HepG2 (cell line): Measurements from ENCODE around the gene GUSB. TPM values are rescaled to one million over a fixed set of nuclear protein-coding genes. Genes with fewer than 3 reads are reported as not detected.
"Not testable (repeated sequence)": the region's sequence is repeated elsewhere in the genome, so short reads cannot be mapped to it uniquely, and the experiment has no call there.

ENCODE experiments used
- ATAC-seq: fragments of 200-7000 bp; cut with Tn5 transposase; 3 replicates; pipeline ENCODE4 v1.9.1; 2020; ENCODE audit warnings: mild to moderate bottlenecking, moderate library complexity
- BruUV-seq: library from RNA; stranded (reverse); fragments of 400-500 nt; replicated peaks from 2 replicates; lab custom pipeline; 2021; lab: Mats Ljungman, UMichigan
- CTCF ChIA-PET: fragments of 300-600 bp; formaldehyde crosslinking; extraction: SDS; loops from one replicate; lab custom pipeline; 2021; ENCODE audit warnings: low total read pairs, inconsistent platforms, low intra/inter-chr PET ratio; lab: Yijun Ruan, JAX
- POLR2A ChIA-PET: fragments of 350-600 bp; sonication (Branson Sonifier 250); formaldehyde crosslinking; loops from one replicate; lab custom pipeline; 2020; ENCODE audit warnings: antibody characterized with exemption, inconsistent platforms; lab: Yijun Ruan, JAX
- DNase-seq: peaks from one replicate; pipeline ENCODE4 v3.0.0-alpha.2; 2015; ENCODE audit warnings: low spot score
- FAIRE-seq: peaks from 3 replicates; lab custom pipeline; 2011; peaks lifted over from hg19 to GRCh38; lab: Jason Lieb, UNC
- H2AFZ ChIP-seq: one replicate; pipeline ENCODE4 v1.6.1; 2011; ENCODE audit warnings: low read length, inconsistent platforms
- H3K27ac ChIP-seq: fragments of 300-600 bp; 3 replicates; pipeline ENCODE4 v1.8.0; 2011; ENCODE audit warnings: mixed run types, mild to moderate bottlenecking, mixed read lengths, low read length, inconsistent platforms; ENCODE audit not compliant: insufficient read depth; ENCODE audit errors: extremely low read length
- H3K27me3 ChIP-seq, 2 experiments: fragments of 200-600 bp in 1 of 2; 2 replicates in 1 of 2; 3 replicates in 1 of 2; pipeline versions ENCODE4 v1.6.0 to v1.8.0; 2011; ENCODE audit warnings: low read length in 2 of 2, mild to moderate bottlenecking in 2 of 2, moderate library complexity in 2 of 2, inconsistent platforms in 1 of 2; ENCODE audit not compliant: insufficient read depth in 2 of 2, control insufficient read depth in 1 of 2
- H3K36me3 ChIP-seq, 2 experiments: fragments of 200-600 bp in 1 of 2; replicated peaks in 1 of 2; 2 replicates in 1 of 2; 3 replicates in 1 of 2; pipeline versions ENCODE4 v1.5.1 to v1.8.0; 2011; ENCODE audit warnings: low read length in 2 of 2, inconsistent platforms in 1 of 2; ENCODE audit not compliant: insufficient read depth in 2 of 2, control insufficient read depth in 1 of 2
- H3K4me1 ChIP-seq: 2 replicates; pipeline ENCODE4 v1.5.1; 2012; ENCODE audit warnings: low read length, inconsistent platforms; ENCODE audit not compliant: insufficient read depth
- H3K4me2 ChIP-seq: 2 replicates; pipeline ENCODE4 v1.6.0; 2011; ENCODE audit warnings: low read depth, low read length, inconsistent platforms
- H3K4me3 ChIP-seq, 3 experiments: fragments of 200-600 bp in 1 of 3; sonication (generic), shearing (Covaris generic) in 1 of 3; replicated peaks in 1 of 3; 2 replicates each; pipeline ENCODE4 v1.5.1; 2011 to 2016; ENCODE audit warnings: low read length in 3 of 3, inconsistent platforms in 2 of 3, low read depth in 2 of 3, mild to moderate bottlenecking in 2 of 3, control low read depth in 1 of 3, mixed read lengths in 1 of 3; ENCODE audit not compliant: insufficient read depth in 1 of 3
- H3K79me2 ChIP-seq: one replicate; pipeline ENCODE4 v1.6.1; 2011; ENCODE audit warnings: low read length, inconsistent platforms; ENCODE audit not compliant: insufficient read depth
- H3K9ac ChIP-seq: 2 replicates; pipeline ENCODE4 v1.6.0; 2011; ENCODE audit warnings: mild to moderate bottlenecking, low read depth, low read length, inconsistent platforms; ENCODE audit not compliant: insufficient read depth
- H3K9me3 ChIP-seq: 2 replicates; pipeline ENCODE4 v1.5.1; 2012; ENCODE audit warnings: mild to moderate bottlenecking, low read length
- H4K20me1 ChIP-seq: 2 replicates; pipeline ENCODE4 v1.6.0; 2011; ENCODE audit warnings: inconsistent platforms, mild to moderate bottlenecking, low read length, moderate library complexity; ENCODE audit not compliant: insufficient read depth
- ARNT ChIP-seq: fragments of 450-650 bp; IDR thresholded peaks from 2 replicates; pipeline ENCODE4 v1.6.1; 2017
- CTCF ChIP-seq: sonication (generic); formaldehyde crosslinking; IDR thresholded peaks from 2 replicates; pipeline ENCODE4 v1.5.0; 2020; ENCODE audit warnings: mild to moderate bottlenecking, missing genetic modification reagents, moderate library complexity
- FOXA3 ChIP-seq: IDR thresholded peaks from 2 replicates; pipeline ENCODE4 v1.6.1; 2016; ENCODE audit warnings: missing genetic modification reagents, missing compliant biosample characterization
- KDM3A ChIP-seq: IDR thresholded peaks from 2 replicates; pipeline ENCODE4 v1.6.1; 2018; ENCODE audit warnings: low read depth, missing compliant biosample characterization
- MYPOP ChIP-seq: sonication (generic); formaldehyde crosslinking; IDR thresholded peaks from 2 replicates; pipeline ENCODE4 v1.8.1; 2023; ENCODE audit warnings: mild to moderate bottlenecking, moderate library complexity, missing genetic modification reagents
- NFYB ChIP-seq: sonication (generic); formaldehyde crosslinking; IDR thresholded peaks from 2 replicates; pipeline ENCODE4 v1.4.0; 2020; ENCODE audit warnings: missing genetic modification reagents
- SALL1 ChIP-seq: sonication (generic); formaldehyde crosslinking; IDR thresholded peaks from 2 replicates; pipeline ENCODE4 v1.8.0; 2022; ENCODE audit warnings: mild to moderate bottlenecking, missing genetic modification reagents
- SETDB1 ChIP-seq: sonication (generic); formaldehyde crosslinking; IDR thresholded peaks from 2 replicates; pipeline ENCODE4 v1.5.1; 2020; ENCODE audit warnings: missing genetic modification reagents, mild to moderate bottlenecking, borderline replicate concordance
- ZNF121 ChIP-seq: sonication (generic); formaldehyde crosslinking; IDR thresholded peaks from 2 replicates; pipeline ENCODE4 v1.5.0; 2020; ENCODE audit warnings: mild to moderate bottlenecking, missing genetic modification reagents
- ZNF136 ChIP-seq: sonication (generic); formaldehyde crosslinking; IDR thresholded peaks from 2 replicates; pipeline ENCODE4 v1.8.1; 2022; ENCODE audit warnings: low read depth, mild to moderate bottlenecking, moderate library complexity, missing genetic modification reagents
- ZNF232 ChIP-seq: sonication (generic); formaldehyde crosslinking; IDR thresholded peaks from 2 replicates; pipeline ENCODE4 v1.4.0; 2020; ENCODE audit warnings: missing genetic modification reagents, borderline replicate concordance
- ZNF7 ChIP-seq: IDR thresholded peaks from 2 replicates; pipeline ENCODE4 v1.6.1; 2016; ENCODE audit warnings: missing biosample characterization, missing genetic modification reagents
- ZNF768 ChIP-seq: sonication (generic); formaldehyde crosslinking; IDR thresholded peaks from 2 replicates; pipeline ENCODE4 v1.4.0; 2020; ENCODE audit warnings: missing genetic modification reagents
- WGBS: methylation state at CpG from one replicate; pipeline ENCODE4 v1.1.6; 2017; ENCODE audit warnings: low lambda C conversion rate; 5-methylcytosine and 5-hydroxymethylcytosine counted together
- in situ Hi-C: cut with HindIII; loops from 2 replicates; pipeline ENCODE4 v1.10.0; 2017; ENCODE audit warnings: low pct_unique_long_range_greater_than_20kb; ENCODE audit not compliant: extremely low pct_ligation_motif_present
- intact Hi-C: fragments of 100-400 bp; cut with micrococcal nuclease; formaldehyde crosslinking; loops from one replicate; pipeline ENCODE4 v1.10.0; 2022; ENCODE audit not compliant: unreplicated experiment
- polyA plus RNA-seq, 8 experiments: library from polyadenylated mRNA; depleted of rRNA in 3 of 8; stranded (reverse) in 7 of 8; unstranded in 1 of 8; fragments of >200 nt; fragmentation: Illumina TruSeq in 4 of 8; extraction: Trizol in 4 of 8; gene quantifications; 2 replicates each; pipeline versions ENCODE4 v1.2.1 to v1.2.3, GENCODE V29; 2011 to 2016; ENCODE audit warnings: low read depth in 4 of 8, missing spikeins in 1 of 8, mixed read lengths in 1 of 8; ENCODE audit not compliant: insufficient read depth in 1 of 8
- total RNA-seq, 5 experiments: library from RNA; depleted of rRNA; stranded (reverse); fragments of >200 nt; fragmentation: Illumina TruSeq; extraction: Trizol; gene quantifications; 2 replicates each; pipeline ENCODE4 v1.2.3, GENCODE V29; 2016; ENCODE audit warnings: low read depth in 1 of 5

Gene GUSB
- total and polyA plus RNA-seq, 2 of the 13 experiments (the other 11 are each of a cell fraction or from before 2014, with no cell fraction given) = 18.8 to 60.0 TPM

DNA sequence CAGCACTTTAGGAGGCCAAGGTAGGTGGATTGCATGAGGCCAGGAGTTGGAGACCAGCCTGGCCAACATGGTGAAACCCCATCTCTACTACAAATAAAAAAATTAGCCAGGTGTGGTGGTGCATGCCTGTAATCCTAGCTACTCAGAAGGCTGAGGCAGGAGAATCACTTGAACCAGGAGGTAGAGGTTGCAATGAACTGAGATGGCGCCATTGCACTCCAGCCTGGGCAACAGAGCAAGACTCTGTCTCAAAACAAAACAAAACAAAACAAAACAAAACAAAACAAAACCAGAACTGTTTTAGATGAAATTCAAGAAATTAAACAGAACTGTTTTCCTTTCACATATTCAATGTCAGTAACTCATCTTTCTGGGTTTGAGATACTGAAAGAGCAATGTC is 6.5 kb upstream of the GUSB start:
- H3K27ac ChIP-seq, intact Hi-C loops, H2AFZ ChIP-seq, H4K20me1 ChIP-seq, FAIRE-seq, DNase-seq, BruUV-seq, H3K4me3 ChIP-seq, H3K9me3 ChIP-seq, in situ Hi-C loops, H3K9ac ChIP-seq, CTCF ChIA-PET, H3K36me3 ChIP-seq, H3K27me3 ChIP-seq, H3K79me2 ChIP-seq, POLR2A ChIA-PET: not testable (repeated sequence)
- Histone ChIP-seq H3K4me2 (peak overlapping the region; percentile 58), H3K4me1 (peaks cover 36% of the 10 kb centered on the region)
- WGBS = 29% methylated on average over 1 of the region's 1 CpG
- ATAC-seq = peak; percentile 21; the same call in 1 of the 3 replicates
- TF ChIP-seq ZNF121 (CRISPR knock-in tag) = peak; percentile 96
- TF ChIP-seq CTCF (CRISPR knock-in tag) = 0 out of 2 replicates have a peak, but pooled peaks have one; percentile 21

DNA sequence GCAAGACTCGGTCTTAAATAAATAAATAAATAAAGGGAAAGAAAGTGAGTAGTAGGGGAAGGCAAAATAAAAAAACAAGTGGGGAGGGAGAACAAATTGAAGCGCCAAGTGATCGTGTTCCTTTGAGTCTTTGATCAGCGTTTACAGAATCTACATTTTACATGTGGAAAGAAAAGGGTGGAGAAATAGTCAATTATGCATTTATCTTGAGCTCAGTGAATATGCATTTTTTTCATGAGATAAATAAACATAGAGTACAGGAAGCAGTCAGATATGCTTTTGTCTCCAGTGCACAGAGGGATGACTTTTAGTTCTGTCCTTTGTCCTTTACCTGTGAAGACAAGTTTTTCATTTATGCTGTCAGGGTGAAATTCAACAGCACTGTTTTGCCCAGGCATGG is 6.1 kb upstream of the GUSB start:
- Histone ChIP-seq H3K4me1 (peaks cover 37% of the 10 kb centered on the region), H4K20me1 (no peaks in the 10 kb centered on the region), H3K4me3 (no peak overlapping the region; a peak in 1 of 6 replicates), H3K4me2 (peak overlapping the region; percentile 58), H3K9me3 (no peaks in the 10 kb centered on the region), H3K9ac (no peak overlapping the region), H3K27me3 (no peaks in the 10 kb centered on the region; a peak in 1 of 5 replicates), H3K79me2 (no peaks in the 10 kb centered on the region), H3K27ac (no peak overlapping the region), H3K36me3 (no peaks in the 10 kb centered on the region), H2AFZ (no peak overlapping the region)
- no TSS peak for BruUV-seq
- no peak for ATAC-seq
- 12% methylated on average over 4 of the region's 4 CpGs for WGBS
- FAIRE-seq = no peak
- POLR2A ChIA-PET = no interaction called here
- DNase-seq = no peak
- intact Hi-C loops (no loop called here), in situ Hi-C loops (no loop called here)
- CTCF ChIA-PET = no interaction called here
- TF ChIP-seq SALL1 (CRISPR knock-in tag) = 0 out of 2 replicates have a peak, but pooled peaks have one; percentile 17
- no peak for TF ChIP-seq ZNF136
- no peak for TF ChIP-seq FOXA3
- no peak for TF ChIP-seq NFYB (CRISPR knock-in tag)
- TF ChIP-seq ZNF232 (CRISPR knock-in tag) = peak; percentile 81
- 0 out of 2 replicates have a peak, but pooled peaks have one; percentile 6 for TF ChIP-seq ZNF7 (CRISPR knock-in tag)
- TF ChIP-seq MYPOP = no peak
- TF ChIP-seq ARNT = no peak
- no peak for TF ChIP-seq ZNF768 (CRISPR knock-in tag)
- TF ChIP-seq KDM3A = no peak
- TF ChIP-seq SETDB1 (CRISPR knock-in tag) = no peak
